ENCODE measurements around the gene MCOLN1.

Gene MCOLN1

GRCh38 chr19:7504684-7505083, 17.7 kb upstream of the MCOLN1 start:
- DNase-seq = no peak

DNA sequence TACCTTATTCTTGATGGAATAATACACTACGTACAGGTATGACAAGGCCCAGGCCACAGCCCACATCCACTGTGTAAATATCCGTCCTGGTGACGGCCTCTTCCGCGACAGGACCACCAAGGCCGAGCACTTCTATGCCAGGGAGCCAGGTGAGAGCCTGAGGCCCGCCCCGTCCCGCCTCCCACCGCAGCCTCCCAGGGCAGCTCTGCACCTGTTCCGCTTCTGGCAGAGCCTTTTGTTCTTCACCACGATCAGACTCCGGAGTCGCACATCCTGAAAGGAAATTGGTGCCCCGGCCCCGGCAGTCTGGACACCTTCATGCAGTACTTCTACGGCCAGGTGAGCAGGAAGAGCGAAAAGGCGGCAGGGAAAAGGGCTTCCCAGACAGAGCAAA, 17.1 kb upstream of the MCOLN1 start:
- DNase-seq = no peak

DNA sequence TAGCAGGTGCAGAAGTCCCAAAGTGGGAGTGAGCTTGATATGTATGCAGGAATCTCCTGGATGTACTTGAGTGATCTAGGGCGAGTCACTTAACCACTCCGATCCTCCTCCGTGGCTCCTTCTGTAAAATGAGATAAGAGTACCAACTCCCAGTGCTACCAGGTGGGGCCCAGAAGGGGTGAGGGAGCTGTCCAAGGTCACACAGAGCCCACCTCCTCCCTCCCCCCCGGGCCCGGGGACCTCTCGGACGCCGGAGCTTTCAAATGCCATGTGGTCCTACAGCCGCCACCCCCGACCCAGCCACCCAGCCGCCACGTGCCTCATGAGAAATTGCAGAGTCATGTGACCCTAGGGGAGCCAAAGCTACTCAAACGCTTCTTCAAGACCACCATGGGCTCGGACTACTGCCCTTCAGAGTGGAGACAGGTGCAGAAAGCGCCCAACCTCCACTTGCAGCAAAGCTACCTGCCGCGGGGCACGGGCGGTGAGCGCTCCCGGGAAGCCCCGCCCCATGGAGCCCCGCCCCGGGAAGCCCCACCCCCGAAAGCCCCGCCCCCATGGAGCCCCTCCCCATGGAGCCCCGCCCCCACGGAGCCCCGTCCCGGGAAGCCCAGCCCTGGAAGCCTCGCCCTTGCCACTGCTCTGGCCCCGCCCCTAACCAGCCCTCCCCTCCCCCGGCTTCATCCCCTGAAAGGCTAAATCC, 16.6 kb upstream of the MCOLN1 start:
- peak; percentile 62 for DNase-seq

DNA sequence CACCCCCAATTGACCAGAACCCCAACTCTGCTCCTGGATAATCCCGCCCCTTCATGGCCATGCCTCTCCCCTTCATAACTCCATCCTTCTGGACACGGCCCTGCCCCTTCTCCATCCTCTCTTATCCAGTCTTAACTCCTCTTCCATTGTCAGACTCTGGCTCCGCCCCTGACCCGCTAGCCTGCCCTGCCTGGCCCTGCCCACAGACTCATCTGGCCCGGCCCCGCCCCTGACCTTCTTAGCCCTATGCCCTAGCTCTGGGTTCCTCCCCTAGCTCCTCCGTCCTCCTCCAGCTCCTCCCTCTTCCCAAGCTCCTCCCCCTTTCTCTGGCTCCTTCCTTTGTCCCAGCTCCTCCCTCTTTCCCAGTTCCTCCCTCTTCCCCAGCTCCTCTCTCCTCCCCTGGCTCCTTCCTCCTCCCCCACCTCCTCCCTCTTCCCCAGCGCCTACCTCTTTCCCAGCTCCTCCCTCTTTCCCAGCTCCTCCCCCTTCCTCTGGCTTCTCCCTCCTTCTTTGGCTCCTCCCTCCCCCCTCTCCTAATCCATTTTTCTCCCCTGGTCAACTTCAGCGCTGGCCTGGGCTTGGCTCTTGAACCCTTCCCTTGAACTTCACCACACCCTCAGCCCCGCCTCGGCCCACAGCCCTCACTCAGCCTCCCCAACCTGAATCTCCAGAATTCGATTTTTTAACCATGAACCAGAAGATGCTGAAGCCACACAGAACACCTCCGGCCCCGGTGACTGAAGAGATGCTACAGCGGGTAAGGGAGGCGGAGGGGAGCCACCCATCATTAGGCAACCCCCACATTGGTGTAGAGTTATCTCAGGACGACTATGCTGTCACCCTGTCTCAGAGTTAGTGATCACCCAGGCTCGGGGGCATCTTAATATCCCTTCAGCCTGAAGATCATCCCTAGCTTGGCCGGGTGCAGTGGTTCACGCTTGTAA, 15.8 kb upstream of the MCOLN1 start:
- peak; percentile 62 for DNase-seq

GRCh38 chr19:7507884-7508283, 14.5 kb upstream of the MCOLN1 start:
- no peak for DNase-seq

DNA sequence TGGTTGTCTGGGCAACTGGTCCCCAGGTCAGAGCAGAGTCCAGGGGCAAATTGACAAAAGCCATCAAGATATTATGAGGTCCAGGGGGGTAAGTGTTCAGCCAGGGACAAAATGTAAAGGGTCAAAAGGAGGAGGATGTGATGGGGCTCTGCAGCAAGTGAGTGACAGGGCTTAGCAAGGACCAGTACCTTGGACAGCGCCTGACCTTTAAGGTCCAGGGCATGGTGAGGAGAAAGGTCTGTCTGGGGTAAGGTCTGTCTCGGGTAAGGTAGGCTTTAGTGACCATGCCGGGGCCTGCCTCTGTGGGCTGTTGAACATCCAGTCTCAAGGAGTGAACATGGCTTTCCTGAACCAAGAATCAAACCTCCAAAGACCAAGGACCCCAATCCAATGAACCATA, 12.8 kb upstream of the MCOLN1 start:
- DNase-seq = no peak

DNA sequence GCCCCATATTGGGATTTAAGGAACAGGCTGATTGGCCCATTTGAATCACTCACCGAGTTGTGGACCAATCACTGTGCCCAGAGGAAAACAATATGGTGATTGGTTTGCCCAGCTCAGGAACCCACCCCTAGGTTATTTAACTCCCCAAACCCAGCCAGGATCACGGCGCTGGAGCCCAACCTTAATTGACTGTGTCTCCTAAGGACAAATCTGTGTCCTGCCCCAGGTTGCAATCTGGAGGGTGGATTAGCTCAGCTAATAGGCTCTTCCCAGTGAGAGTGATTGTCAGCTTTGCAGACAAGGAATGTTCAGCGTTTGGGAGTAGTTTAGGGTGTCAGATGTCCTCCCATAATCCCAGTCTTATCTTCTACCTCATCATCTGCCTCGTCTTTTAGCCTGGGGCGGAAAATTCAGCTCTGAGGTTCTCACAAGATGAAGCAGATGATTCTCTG, 10.0 kb upstream of the MCOLN1 start:
- no peak for DNase-seq

DNA sequence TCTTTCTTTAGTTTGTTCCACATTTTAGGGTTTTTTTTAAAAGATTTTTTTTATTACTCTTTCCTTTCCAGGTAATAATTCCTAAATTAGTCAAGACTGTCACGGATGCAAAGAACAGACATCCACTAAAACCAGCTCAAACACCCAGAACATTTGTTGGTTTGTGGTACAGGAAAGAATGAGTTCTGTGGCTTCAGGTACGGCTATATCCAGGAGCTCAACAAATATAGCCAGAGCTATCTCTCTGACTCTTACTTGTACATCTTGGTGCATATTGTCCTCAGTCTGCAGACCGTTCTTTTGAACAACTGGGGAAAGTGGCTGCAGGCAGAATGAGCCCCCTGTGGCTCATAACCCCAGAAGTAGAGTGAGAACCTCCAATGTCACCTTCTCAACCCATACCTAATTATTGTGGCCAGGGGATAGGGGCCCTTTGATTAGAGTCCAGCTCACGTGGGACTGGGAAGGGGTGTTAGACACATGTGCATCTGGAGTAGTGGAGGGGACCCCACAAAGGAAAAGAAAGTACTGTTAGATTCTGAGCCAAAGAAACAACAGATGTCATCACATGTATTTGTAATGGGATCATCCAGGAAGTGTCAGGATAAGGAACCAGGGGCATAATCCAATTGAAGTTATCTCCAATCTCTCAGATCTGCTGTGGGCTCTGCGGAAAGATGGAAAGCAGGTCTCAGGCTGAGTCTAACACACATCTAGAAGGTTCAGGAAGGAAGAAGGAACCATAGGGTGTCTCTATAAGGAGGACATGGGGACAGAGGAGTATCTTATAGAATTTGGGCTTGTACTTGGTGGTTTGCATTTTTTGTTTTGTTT, 8.4 kb upstream of the MCOLN1 start:
- DNase-seq = no peak

- DNase-seq = no peak
Measured at GRCh38 chr19:7515110-7515644, 7.2 kb upstream of the MCOLN1 start.

GRCh38 chr19:7515645-7516151, 6.7 kb upstream of the MCOLN1 start, which contains the start of gene ZNF358:
Gene ZNF358 (plus strand): TSS chr19:7516103. CDS start chr19:7519243, 3,140 bp downstream.
- no peak for DNase-seq

DNA sequence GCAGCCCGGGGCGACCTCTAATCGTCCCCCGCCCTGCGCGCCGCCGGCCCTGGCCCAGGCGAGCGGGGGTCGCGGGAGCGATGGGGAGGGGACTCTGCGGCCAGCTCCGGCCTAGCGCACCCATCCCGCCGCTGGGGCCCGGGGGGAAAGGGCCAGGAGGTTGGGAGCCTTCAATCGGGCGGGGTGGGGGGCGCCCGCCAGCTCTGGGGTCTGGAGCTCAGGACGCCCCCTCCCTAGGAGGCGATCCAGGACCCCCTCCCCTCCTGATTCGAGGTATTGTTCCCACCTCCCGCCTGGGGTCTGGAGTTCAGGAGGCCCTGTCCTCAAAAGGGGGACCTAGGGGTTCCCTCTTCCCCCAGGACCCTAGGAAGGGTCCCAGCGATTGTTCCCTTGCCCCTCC, 6.1 kb upstream of the MCOLN1 start:
- no peak for DNase-seq

- no peak for DNase-seq
Measured at GRCh38 chr19:7516878-7517277, 5.5 kb upstream of the MCOLN1 start.

GRCh38 chr19:7519361-7520130, 2.9 kb upstream of the MCOLN1 start:
- DNase-seq = no peak

- DNase-seq = no peak
Measured at GRCh38 chr19:7520131-7521051, 2.0 kb upstream of the MCOLN1 start.

DNA sequence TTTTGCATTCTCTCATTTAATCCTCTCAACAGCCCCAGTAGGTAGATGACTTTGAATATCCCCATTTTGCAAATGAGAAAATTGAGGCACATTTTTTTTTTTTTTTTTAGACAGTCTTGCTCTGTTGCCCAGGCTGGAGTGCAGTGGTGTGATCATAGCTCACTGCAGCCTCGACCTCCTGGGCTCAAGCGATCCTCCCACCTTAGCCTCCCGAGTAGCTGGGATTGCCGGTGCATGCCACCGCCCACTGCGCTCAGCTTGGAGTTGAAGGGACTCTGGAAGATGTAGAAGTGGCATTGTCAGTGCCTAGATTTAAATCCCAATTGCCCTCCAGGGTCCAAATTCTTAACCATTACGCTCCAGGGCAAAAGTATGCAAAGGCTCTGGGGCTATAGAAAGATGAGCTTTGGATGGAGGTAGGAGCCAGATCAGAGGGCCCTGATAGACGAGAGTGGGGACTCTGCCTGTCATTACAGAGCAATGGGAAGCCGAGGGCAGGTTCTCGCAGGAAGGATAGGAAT, 813 bp upstream of the MCOLN1 start:
- DNase-seq = no peak

- no peak for DNase-seq
Measured at GRCh38 chr19:7522923-7523667, 671 bp downstream of the MCOLN1 start.

DNA sequence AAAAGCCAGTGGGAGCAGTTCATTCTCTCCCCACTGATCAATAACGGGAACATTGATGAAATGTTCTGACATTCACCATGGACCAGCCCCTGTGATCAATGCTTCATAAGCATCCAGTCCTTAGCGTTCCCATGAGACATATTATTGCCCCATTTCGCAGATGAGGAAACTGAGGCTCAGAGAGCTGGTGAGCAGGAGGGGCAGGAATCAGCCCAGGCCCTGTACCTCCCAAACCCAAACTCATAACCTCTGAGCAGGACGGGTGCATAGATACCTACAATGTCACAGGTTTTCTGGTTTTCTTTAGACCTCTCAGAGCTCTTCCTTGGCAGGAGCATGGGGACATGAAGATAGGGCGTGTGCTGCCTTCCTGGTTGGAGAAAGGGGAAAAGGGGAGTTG, 2.1 kb downstream of the MCOLN1 start:
- no peak for DNase-seq

DNA sequence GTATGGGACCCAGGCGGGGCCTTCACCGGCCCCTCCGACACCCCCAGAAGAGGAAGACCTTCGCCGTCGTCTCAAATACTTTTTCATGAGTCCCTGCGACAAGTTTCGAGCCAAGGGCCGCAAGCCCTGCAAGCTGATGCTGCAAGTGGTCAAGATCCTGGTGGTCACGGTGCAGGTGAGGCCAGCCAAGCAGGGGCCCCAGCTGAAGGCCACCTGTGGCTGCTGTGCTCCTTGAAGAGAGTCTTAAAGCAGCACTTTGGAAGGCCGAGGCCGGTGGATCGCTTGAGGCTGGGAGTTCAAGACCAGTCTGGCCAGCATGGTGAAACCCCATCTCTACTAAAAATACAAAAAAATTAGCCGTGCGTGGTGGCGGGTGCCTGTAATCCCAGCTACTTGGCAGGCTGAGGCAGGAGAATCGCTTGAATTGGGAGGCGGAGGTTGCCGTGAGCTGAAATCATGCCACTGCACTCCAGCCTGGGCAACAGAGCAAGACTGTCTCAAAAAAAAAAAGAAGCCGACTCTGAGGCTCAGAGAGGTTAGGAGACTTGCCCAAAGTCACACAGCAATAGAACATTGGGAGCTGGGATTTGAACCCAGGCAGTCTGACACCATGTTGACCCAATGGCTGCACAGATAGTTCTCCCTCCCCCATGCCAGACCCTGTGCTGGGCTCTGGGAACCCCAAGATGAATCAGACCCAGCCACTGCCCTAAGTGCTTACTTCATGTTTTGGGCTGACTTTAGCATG, 2.7 kb downstream of the MCOLN1 start:
- DNase-seq = no peak

Measured in NCI-H1048 (cell line).